Stimulated activated CD8-positive, alpha-beta memory T cell treated with anti-CD3 and anti-CD28 coated beads, Interleukin-15, amount 100 ng/mL, for 48 hours (primary cell): Measurements from ENCODE around the gene SFTA2.
"Not testable (repeated sequence)": the region's sequence is repeated elsewhere in the genome, so short reads cannot be mapped to it uniquely, and the experiment has no call there.

ENCODE experiments used
- DNase-seq, 2 donors: peaks; one replicate each; pipeline ENCODE4 v3.0.0-alpha.2; 2020; ENCODE audit warnings: low read depth in 2 of 2

Gene SFTA2

DNA sequence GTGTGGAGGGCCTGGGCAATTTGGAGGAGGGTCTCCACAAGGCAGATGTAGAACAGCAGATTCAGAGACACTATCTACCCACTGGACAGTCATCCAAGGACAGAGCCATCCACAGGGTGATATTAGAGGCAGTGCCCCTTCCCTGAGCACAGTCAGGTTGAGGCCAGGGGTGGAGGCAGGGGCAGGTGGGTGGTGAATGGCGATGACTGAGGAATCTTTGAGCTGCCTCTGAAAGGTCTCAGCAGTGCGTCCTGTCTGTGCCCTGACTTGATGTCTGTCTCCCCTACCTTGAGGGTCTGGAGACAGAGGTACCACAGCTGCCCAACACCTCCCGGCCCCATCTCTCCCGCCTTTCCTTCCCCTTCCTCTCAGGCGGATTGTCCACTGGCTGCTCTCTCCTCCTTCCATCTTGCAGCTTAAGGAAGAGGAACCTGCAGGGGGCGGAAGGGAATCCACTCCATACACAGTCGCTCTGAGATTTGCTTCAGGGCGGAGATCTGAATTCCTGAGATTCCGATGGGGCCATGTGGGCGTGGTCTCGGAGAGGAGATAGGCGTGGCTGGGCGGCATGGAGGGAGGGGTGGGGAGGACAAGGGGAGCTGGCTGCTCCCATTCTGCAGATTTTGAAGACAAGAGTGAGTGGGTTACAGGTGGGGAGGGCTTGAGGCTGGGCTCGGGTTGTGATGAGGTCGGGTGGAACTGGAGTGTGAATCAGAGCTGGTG, 10.5 kb upstream of the SFTA2 start:
- DNase-seq: no peak

DNA sequence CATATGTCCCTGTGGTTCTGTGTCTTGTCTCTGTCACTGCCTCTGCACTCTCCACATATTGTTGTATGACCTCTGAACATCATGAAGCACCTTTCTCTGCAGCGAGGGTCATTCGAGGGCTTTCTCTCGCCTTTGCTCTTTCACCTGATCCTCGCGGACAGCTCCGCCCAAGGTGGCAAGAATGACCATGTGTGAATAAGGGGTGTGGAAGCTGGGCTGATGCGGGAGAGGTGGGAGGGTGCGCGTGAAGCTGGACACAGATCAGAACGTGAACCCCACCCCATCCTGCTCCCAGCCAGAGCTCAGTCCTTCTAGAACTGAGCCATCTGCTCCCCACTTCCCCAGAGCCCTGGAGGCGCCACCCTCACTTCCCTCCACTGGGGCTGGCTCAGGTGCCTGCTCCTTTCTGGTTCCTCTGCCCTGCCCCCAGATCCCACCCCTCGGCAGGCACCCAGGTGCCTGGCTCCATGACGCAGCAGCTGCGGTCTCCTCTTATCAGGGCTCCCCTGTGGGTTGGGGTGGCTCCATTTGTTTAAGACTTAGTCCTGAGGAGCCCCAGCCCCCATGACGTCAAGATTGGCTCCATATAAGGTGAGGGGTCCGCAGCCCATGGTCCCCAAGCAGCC, 8.5 kb upstream of the SFTA2 start, which contains the start of gene MUCL3:
TSS of gene MUCL3 (plus strand) at position 613 of the 626 bp plus-strand sequence. CDS start 27 bp downstream, outside the sequence.
- DNase-seq: no peak

DNA sequence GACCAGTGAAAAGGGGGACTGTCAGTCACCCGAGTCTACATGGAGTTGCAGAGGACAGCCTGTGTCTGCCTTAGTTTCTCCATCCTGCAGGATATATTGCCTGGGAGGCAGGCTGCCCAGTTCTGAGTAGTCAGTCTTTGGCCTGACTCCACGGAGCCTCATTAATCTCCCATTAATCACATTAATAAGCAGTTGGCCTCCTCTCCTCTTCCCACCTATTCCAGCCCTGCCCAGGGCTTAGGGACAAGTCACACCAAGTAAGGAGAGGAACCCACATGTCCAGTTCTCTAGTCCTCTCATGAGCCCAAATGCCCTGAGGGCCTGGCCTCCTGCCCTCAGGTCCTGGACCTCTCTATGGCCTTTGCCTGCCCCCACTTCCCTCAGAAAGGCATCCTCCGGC, 7.5 kb upstream of the SFTA2 start:
- no peak for DNase-seq

DNA sequence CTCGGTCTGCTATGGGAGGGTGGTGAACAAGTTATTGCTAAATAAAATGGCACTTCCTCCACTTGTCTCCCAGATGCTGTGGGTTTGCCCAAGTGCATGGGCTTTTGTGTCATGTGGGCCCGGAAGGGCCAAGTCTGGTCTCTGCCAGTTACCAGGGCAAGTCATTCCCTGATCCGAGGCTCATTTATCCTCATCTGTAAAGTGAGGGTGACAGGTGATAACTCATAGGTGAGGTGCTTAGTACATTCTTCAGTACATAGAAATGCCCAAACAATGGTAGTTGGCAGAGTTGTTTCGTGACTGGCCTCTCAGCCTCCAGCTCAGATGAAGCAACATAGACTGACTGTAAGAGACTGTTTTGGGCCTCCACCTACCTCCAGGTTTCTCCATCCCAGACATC, 6.8 kb upstream of the SFTA2 start:
- no peak for DNase-seq

GRCh38 chr6:30937265-30937664, 5.3 kb upstream of the SFTA2 start:
- no peak for DNase-seq

GRCh38 chr6:30935018-30935417, 3.0 kb upstream of the SFTA2 start:
- DNase-seq: no peak

GRCh38 chr6:30932665-30933365, 845 bp upstream of the SFTA2 start:
- DNase-seq: no peak

DNA sequence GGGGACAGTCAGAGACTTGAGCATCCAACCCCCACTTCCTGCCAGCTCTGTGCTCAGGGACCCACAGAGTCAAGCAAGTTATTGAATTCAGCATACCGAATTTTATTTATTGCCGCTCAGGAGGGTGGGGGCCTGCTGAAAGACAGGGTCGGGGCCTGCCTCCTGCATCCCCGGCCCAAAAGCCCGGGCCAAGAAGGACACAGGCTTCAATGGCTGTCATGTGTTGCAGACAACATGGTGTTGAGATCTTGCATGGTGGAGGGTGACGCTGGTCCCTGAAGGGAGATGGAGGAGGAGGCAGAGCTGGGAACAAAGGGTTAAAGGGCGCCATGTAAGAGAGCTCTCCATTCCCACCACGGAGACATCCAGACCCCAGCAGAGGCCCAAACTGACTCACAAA, 698 bp downstream of the SFTA2 start:
- DNase-seq: no peak

GRCh38 chr6:30930506-30930905, 1.5 kb downstream of the SFTA2 start:
- no peak for DNase-seq

DNA sequence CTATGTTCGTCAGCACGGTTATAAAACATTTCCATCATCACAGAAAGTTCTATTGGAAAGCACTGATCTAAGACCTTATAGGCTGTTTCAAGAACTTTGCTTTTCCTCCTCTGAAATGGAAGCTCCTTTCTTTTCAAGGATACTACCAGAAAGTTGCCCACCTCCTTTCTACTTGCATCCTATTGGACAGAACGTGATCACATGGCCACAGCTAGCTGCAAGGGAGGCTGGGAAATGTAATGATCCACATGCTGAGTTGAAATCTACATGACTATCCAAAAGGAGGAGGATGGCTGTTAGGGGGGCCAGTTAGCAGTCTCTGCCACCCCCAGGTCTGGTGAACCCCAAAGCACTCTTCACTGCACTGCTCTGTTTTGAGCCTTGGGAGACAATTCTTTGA, 3.3 kb downstream of the SFTA2 start:
- no peak for DNase-seq

GRCh38 chr6:30927080-30927479, 4.9 kb downstream of the SFTA2 start:
- not testable (repeated sequence) for DNase-seq

DNA sequence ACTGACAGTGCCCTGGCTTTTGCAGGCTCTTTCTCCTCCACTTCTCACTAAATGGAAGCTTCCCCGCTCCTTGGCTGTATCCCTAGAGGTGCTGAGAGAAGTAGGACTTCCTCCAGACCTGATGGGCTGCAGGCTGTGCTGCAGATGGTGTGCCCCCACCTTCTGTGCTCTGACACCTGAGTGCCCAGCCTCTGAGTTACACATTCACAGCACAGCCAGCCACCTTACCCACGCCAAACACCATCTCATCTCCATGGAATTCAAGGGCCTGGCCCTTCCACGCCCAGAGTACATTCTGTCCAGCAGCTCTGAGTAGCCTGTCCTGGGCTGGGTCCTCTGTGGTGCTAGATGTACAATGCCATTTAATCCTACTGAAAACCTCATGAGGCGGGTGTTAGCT, 5.3 kb downstream of the SFTA2 start:
- no peak for DNase-seq

DNA sequence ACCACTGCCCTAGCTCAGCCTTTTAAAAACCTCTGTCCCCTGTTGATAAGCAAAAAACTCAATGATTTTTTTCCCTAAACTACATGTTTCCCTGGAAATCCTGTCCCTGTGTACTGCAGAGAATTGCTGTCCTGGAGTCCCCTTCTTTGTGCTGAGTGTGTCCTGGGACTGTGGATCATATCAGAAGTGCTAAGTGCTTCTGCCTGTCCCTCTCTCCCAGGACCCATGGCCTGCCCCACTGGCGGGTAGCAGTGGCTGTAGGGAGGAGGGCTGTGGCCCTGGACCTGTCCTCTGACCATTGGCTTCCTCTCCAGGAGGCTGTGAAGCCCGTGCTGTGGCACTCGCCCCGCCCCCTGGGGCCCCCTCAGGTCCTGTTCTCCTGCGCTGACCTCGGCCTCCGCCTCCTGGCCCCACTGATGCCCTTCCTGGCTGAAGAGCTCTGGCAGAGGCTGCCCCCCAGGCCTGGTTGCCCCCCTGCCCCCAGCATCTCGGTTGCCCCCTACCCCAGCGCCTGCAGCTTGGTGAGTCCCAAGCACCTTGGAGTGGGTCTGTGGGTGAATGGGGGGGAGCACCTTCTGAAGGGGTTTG, 7.8 kb downstream of the SFTA2 start:
- DNase-seq: not testable (repeated sequence)

DNA sequence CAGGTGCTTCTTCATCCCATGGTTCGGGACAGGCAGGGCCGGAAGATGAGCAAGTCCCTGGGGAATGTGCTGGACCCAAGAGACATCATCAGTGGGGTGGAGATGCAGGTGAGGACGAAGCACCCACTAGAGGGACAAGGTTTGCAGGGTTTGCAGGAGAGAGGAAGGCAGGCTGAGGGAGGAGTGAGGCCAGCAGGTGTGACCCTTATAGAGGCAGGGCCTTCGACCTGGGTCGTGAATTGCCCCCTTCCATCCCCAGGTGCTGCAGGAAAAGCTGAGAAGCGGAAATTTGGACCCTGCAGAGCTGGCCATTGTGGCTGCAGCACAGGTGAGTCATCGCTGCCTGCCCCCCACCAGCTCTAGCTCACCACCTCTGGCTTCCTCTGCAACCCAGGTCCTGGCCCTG, 9.5 kb downstream of the SFTA2 start:
- DNase-seq: no peak

GRCh38 chr6:30918670-30919069, 13.3 kb downstream of the SFTA2 start:
- no peak for DNase-seq

- no peak for DNase-seq
Measured at GRCh38 chr6:30917487-30917886, 14.5 kb downstream of the SFTA2 start.

DNA sequence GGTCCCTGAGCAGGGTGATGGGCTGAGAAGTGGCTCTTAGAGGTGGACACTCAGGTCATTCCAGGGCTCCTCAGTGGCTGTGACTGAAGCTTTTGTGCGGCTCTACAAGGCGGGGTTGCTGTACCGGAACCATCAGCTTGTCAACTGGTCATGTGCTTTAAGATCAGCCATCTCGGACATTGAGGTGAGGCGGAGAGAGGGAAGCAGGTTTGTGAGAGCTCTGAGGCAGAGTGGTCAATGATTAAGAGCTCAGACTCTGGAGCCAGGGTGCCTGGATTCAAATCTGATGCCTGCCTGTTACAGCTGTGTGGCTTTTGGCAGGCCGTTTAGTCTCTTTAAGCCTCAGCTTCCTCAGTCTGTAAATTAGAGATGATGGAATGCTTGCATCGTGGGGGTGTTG, 14.9 kb downstream of the SFTA2 start:
- no peak for DNase-seq

DNA sequence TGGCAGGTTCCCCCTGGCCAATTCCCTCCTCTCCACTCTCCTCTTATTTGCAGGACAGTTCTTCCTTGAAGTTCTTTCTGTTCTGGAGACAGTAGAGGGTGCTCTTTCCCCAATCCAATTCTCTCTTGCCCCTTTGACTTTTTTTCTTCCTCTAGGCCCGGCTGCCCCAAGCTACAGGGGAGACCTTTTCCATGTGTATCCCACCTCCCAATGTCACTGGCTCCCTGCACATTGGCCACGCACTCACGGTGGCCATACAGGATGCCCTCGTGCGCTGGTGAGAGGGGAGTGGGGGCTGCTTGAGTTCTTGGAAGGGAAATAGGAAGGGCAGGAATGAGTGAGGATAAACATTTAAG, 16.4 kb downstream of the SFTA2 start:
- DNase-seq: no peak

DNA sequence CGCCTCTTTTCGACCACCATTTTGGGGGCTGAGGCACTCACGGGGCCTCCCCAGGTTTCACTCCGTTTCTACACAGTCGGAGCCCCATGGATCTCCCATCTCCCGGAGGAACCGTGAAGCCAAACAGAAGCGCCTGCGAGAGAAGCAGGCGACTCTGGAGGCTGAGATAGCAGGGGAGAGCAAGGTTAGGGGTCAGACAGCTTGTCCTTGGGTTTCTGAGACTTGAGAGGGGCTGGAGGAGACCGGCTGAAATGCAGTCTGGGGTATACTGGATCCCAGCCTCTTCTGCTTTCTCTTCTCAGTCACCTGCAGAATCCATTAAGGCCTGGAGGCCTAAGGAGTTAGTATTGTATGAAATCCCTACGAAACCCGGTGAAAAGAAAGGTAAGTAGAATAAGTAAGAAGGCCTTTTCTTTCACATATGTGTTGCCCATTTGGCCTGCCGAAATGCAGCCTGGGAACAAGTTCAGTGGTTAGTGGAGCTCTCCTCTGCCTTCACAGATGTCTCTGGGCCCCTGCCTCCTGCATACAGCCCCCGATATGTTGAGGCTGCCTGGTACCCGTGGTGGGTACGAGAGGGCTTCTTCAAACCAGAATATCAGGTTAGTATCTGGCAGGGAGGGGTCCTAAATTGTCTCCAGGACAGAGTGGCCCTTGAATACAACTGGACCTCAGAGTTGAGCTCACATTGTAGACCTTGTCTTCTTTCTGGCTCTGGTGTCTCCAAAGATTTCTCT, 16.9 kb downstream of the SFTA2 start:
- DNase-seq: no peak

DNA sequence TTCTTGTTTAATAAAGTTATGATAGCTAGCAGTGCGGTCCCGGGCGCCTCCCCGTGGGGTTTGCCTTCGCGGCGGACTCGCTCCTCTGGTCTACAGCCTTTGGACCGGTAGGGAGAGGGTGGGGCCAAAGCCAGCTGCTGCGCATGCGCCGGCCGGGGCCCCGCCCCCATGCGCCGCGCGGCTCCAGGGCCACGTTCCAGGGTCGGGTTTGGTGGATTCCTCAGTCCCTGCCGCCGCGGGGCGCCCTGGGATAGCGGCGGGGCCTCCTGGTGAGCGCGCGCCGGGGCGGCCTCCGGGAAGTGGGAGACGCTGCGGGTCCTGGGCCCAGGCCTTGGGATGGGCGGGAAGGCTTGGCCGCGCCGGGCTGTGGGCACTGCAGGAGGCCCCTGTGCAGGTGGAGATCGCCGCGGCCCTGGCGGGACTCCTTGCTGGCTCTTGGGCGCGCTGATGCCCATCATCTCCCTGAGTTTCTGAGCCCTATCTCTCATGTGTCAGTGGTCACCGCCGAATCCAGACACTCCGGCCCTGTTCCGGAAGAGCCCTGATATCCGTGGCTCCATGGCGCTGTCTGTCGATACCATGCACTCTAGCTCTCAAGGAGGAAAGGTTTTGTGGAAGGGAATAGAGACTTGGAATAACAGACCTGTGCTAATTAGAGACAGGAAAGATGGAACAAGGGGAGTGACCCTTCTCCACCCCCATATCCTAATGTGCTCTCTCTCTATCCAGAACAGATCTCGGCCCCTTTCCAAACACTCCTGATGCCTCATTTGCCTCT, 17.7 kb downstream of the SFTA2 start, which contains the start of gene VARS2:
TSS of gene VARS2 (plus strand) at position 163 of the 778 bp plus-strand sequence. CDS start at position 762, 599 bp downstream.
- DNase-seq: peak; percentile 85 to 86

DNA sequence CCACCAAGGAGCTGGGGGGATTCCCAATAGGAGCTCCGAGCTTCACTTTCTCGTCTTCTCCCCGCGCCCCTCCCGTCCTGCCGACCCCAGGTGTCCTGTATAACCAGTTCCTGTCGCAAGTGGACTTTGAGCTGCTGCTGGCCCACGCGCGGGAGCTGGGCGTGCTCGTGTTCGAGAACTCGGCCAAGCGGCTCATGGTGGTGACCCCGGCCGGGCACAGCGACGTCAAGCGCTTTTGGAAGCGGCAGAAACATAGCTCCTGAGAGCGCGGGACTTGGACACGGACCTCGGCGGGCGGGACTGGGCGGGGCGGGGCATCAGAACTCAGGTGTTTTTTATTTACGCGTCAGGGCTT, 18.3 kb downstream of the SFTA2 start:
- DNase-seq: no peak
